Left ventricle myocardium inferior (tissue), 1 donor: ENCODE measurements around the gene COLEC11. TPM values are rescaled to one million over a fixed set of nuclear protein-coding genes. Genes with fewer than 3 reads are reported as not detected.

Experiments
- DNase-seq: peaks from one replicate; pipeline ENCODE4 v3.0.0-alpha.2; 2020
- H3K27ac ChIP-seq: fragments of 200-600 bp; replicated peaks from 2 replicates; pipeline ENCODE4 v1.8.0; 2021
- H3K27me3 ChIP-seq: fragments of 200-600 bp; 2 replicates; pipeline ENCODE4 v1.8.0; 2021; ENCODE audit warnings: low read depth
- H3K36me3 ChIP-seq: fragments of 200-600 bp; 2 replicates; pipeline ENCODE4 v1.8.0; 2021
- H3K4me1 ChIP-seq: fragments of 200-600 bp; 2 replicates; pipeline ENCODE4 v1.8.0; 2021
- H3K4me3 ChIP-seq: fragments of 200-600 bp; 2 replicates; pipeline ENCODE4 v1.8.0; 2021; ENCODE audit warnings: mild to moderate bottlenecking, moderate library complexity
- H3K9me3 ChIP-seq: fragments of 200-600 bp; replicated peaks from 2 replicates; pipeline ENCODE4 v1.8.0; 2021
- intact Hi-C: fragments of 100-400 bp; cut with micrococcal nuclease; formaldehyde crosslinking; loops from one replicate; pipeline ENCODE4 v1.11.0; 2022
- total RNA-seq: library from RNA; stranded (reverse); fragmentation: NEBNext Ultra II Directional; extraction: Animal tissue kit (Norgen Biotek cat#: 25700); gene quantifications from one replicate; pipeline ENCODE4 v1.2.1, GENCODE V29; 2021
- TF ChIP-seq, protein P1 (sequence below): fragments of 200-600 bp; IDR thresholded peaks from 2 replicates; pipeline ENCODE4 v1.8.0; 2021; ENCODE audit warnings: antibody characterized with exemption, mild to moderate bottlenecking, borderline replicate concordance
- donor health status: DM: no; HTN: yes; CAD: no; lungs with severe emphysema.

Gene COLEC11
- total RNA-seq, 1 donor from 2014 or later = 4.9 TPM

GRCh38 chr2:3674066-3674845 is 79.3 kb downstream of the COLEC11 start:
- Histone ChIP-seq H3K9me3 (no peaks in the 10 kb centered on the region), H3K4me3 (no peak overlapping the region), H3K36me3 (no peaks in the 10 kb centered on the region), H3K27me3 (peaks cover 35% of the 10 kb centered on the region), H3K27ac (no peak overlapping the region), H3K4me1 (no peaks in the 10 kb centered on the region)
- TF ChIP-seq, protein P1, sequence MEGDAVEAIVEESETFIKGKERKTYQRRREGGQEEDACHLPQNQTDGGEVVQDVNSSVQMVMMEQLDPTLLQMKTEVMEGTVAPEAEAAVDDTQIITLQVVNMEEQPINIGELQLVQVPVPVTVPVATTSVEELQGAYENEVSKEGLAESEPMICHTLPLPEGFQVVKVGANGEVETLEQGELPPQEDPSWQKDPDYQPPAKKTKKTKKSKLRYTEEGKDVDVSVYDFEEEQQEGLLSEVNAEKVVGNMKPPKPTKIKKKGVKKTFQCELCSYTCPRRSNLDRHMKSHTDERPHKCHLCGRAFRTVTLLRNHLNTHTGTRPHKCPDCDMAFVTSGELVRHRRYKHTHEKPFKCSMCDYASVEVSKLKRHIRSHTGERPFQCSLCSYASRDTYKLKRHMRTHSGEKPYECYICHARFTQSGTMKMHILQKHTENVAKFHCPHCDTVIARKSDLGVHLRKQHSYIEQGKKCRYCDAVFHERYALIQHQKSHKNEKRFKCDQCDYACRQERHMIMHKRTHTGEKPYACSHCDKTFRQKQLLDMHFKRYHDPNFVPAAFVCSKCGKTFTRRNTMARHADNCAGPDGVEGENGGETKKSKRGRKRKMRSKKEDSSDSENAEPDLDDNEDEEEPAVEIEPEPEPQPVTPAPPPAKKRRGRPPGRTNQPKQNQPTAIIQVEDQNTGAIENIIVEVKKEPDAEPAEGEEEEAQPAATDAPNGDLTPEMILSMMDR = no peak
- no peak for DNase-seq
- intact Hi-C loops = no loop called here

- Histone ChIP-seq H3K27ac (no peak overlapping the region), H3K4me3 (no peak overlapping the region), H3K27me3 (peaks cover 22% of the 10 kb centered on the region), H3K4me1 (no peaks in the 10 kb centered on the region), H3K9me3 (no peaks in the 10 kb centered on the region), H3K36me3 (no peaks in the 10 kb centered on the region)
- no peak for DNase-seq
- intact Hi-C loops = no loop called here
- TF ChIP-seq, protein P1 = no peak
Observed at GRCh38 chr2:3675687-3676086, 80.8 kb downstream of the COLEC11 start.

DNA sequence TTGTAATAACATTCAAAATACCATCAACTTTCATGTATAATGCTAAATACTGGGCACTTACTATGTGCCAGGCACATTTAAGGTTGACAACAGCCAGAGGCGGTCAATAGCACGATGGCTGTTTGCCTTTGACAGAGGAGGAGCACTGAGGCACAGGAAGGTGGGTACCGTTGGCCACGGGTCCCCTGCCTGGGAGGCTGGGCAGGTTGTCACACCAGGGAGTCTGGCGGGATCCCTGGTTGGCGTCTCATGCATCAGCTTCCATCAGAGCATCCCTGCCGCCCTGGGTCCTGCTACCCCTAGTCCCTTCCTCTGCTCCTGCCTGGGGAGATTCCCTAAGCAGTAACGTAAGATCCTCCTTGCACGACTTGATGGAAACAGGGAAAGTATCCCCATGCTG is 82.5 kb downstream of the COLEC11 start:
- intact Hi-C loops = no loop called here
- no peak for DNase-seq
- Histone ChIP-seq H3K27me3 (peaks cover 22% of the 10 kb centered on the region), H3K27ac (no peak overlapping the region), H3K36me3 (no peaks in the 10 kb centered on the region), H3K4me3 (no peak overlapping the region), H3K4me1 (no peaks in the 10 kb centered on the region), H3K9me3 (no peaks in the 10 kb centered on the region)
- TF ChIP-seq, protein P1 = no peak

DNA sequence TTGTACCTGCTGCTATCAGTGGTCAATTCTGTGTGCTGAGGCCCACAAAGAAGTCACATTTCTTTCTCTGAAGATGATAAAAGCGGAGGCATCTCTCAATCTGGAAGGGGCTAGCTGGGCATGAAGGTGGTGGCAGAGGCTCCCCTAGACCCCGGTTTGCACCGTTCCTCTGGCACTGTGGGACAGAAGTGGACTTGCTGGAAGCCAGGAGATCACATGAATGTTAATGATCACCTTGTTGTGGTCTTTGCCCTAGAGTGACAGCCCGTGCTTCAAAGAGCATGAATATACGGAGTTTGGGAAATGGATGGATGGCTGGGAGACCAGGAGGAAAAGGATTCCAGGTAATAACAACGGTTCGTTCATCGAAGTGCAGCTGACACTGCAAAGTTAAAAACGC is 83.3 kb downstream of the COLEC11 start:
- intact Hi-C loops = no loop called here
- TF ChIP-seq, protein P1 = no peak
- no peak for DNase-seq
- no peaks in the 10 kb centered on the region for H3K9me3 ChIP-seq
- H3K27ac ChIP-seq = no peak overlapping the region
- no peak overlapping the region for H3K4me3 ChIP-seq
- H3K27me3 ChIP-seq = peaks cover 22% of the 10 kb centered on the region
- H3K36me3 ChIP-seq = no peaks in the 10 kb centered on the region
- no peaks in the 10 kb centered on the region for H3K4me1 ChIP-seq

DNA sequence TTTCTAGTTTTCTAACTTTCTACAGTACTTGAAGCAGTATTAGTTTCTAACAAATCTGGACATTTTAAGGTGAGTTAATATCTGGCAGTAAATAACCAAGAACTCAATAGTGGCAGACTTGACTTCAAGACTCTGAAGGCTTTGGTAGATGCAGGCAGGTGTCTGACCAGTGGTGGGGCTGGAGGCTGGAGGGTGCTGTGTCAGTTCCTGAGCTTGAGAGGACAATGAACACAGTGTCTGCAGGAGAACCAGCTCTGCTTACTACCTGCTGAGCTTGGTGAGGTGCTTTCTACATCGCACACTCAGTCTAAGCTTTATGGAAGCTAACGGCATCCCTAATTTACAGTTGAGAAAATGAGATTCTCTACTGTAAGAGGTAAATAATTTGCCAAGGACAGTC is 84.3 kb downstream of the COLEC11 start:
- H3K4me1 ChIP-seq = no peaks in the 10 kb centered on the region
- intact Hi-C loops = no loop called here
- H3K9me3 ChIP-seq = no peaks in the 10 kb centered on the region
- no peak for DNase-seq
- H3K4me3 ChIP-seq = no peak overlapping the region
- no peaks in the 10 kb centered on the region for H3K36me3 ChIP-seq
- no peak overlapping the region for H3K27ac ChIP-seq
- H3K27me3 ChIP-seq = peaks cover 22% of the 10 kb centered on the region
- TF ChIP-seq, protein P1 = no peak
